ACC112 (cell line): ENCODE results near the gene FAM184B.

Experiments
- H2AFZ ChIP-seq: fragments of 200-600 bp; sonication (generic); one replicate; pipeline ENCODE4 v1.6.0; 2017; ENCODE audit warnings: antibody characterized with exemption, low read length; ENCODE audit not compliant: unreplicated experiment
- H3K27ac ChIP-seq: fragments of 200-600 bp; sonication (generic); 2 replicates; pipeline ENCODE4 v1.5.1; 2014; ENCODE audit warnings: low read depth, mild to moderate bottlenecking, antibody characterized with exemption, low read length, moderate library complexity
- H3K27me3 ChIP-seq: fragments of 200-600 bp; sonication (generic); 2 replicates; pipeline ENCODE4 v1.6.1; 2014; ENCODE audit warnings: mild to moderate bottlenecking, antibody characterized with exemption, low read length, moderate library complexity, mixed read lengths; ENCODE audit not compliant: insufficient read depth
- H3K36me3 ChIP-seq: fragments of 200-600 bp; sonication (generic); 2 replicates; pipeline ENCODE4 v1.6.1; 2016; ENCODE audit warnings: mild to moderate bottlenecking, antibody characterized with exemption, low read length, moderate library complexity, mixed read lengths; ENCODE audit not compliant: insufficient read depth
- H3K4me1 ChIP-seq: fragments of 200-600 bp; sonication (generic); one replicate; pipeline ENCODE4 v1.6.1; 2016; ENCODE audit warnings: low read length, mixed read lengths; ENCODE audit not compliant: insufficient read depth, unreplicated experiment, control insufficient read depth
- H3K4me3 ChIP-seq: fragments of 200-600 bp; sonication (generic); 2 replicates; pipeline ENCODE4 v1.5.1; 2014; ENCODE audit warnings: mild to moderate bottlenecking, low read depth, low read length
- H3K79me2 ChIP-seq: fragments of 200-600 bp; sonication (generic); one replicate; pipeline ENCODE4 v1.6.0; 2016; ENCODE audit warnings: low read length; ENCODE audit not compliant: control insufficient read depth, unreplicated experiment, insufficient read depth

The FAM184B gene

DNA sequence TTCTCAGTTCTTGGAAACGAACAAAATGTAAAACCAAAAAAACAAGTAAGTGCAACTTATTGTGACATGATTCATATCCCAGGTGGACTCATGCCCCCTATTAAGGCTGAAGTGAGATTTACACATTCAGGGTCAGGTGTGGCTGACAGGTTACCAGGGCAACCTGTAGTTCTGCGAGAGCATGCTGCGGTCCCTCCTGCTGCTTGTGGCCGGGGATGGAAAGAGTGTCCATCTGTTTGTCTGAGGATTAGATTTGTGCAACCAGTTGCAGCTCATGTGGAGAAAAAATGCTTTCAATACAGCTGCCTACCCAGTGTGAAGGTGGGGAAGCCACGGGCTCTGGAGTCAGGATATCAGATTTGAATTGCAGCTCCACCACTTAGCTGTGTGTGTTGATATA lies 78.8 kb downstream of the FAM184B start:
- H3K27me3 ChIP-seq = peaks cover 40% of the 10 kb centered on the region
- H3K36me3 ChIP-seq = no peaks in the 10 kb centered on the region
- no peaks in the 10 kb centered on the region for H3K4me1 ChIP-seq
- H3K27ac ChIP-seq = no peak overlapping the region
- no peak overlapping the region for H2AFZ ChIP-seq
- H3K4me3 ChIP-seq = no peak overlapping the region
- H3K79me2 ChIP-seq = no peaks in the 10 kb centered on the region

- Histone ChIP-seq H3K36me3 (no peaks in the 10 kb centered on the region), H3K4me1 (no peaks in the 10 kb centered on the region), H3K27ac (no peak overlapping the region), H2AFZ (no peak overlapping the region), H3K79me2 (no peaks in the 10 kb centered on the region), H3K27me3 (peaks cover 45% of the 10 kb centered on the region), H3K4me3 (no peak overlapping the region)
These were observed 79.5 kb downstream of the FAM184B start for GRCh38 chr4:17701882-17702281.

DNA sequence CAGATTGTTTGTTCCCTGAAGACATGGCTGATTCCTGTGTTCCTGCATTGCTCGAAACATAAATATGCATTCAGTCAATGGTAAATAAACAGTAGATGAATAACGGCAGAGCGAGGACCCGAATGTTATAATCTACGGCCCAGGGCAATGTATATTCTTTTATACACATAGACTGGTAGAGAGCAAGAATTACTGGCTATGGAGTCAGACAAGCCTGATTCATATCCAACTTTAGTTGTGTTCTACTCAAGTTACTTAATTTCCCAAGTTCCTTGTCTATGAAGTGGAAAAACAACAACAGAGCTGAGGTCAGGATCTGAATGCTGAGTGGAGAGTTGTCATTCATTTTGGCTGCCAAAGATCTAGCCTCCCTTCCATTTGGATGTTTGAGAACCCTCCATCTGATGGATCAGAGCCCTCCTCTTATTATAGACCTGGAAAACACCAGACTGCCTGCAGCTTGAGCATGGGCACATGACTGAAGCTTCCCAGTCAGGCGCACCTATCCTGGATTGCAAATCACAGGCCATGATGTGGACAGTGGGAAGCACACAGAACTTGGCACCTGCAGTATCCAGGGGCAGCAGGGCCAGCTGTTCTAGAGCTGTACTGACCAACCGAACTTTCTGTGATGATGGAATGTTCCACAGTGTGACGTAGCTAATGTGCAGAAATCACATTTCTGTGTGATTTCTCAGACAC lies 80.1 kb downstream of the FAM184B start:
- Histone ChIP-seq H3K79me2 (no peaks in the 10 kb centered on the region), H3K27me3 (peaks cover 43% of the 10 kb centered on the region), H3K4me3 (no peak overlapping the region), H3K27ac (no peak overlapping the region), H3K4me1 (no peaks in the 10 kb centered on the region), H3K36me3 (no peaks in the 10 kb centered on the region), H2AFZ (no peak overlapping the region)

DNA sequence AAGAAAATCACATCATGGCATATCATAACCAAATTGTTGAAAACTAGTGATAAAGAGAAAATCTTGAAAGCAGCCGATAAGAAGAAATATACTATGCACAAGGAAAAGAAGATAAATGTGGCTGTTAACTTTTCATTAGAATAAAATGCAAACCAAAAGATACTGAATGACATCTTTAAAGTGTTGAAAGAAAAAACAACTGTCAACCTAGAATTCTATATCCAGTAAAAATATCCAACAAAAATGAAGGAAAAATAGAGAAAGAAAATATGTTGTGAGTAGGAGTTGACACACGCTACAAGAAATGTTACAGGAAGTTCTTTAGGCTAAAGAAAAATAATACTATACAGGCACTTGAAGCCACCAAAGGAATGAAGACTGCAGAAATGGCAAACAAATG lies 82.0 kb downstream of the FAM184B start:
- Histone ChIP-seq H3K27ac (no peak overlapping the region), H3K4me3 (no peak overlapping the region), H3K79me2 (no peaks in the 10 kb centered on the region), H3K36me3 (no peaks in the 10 kb centered on the region), H2AFZ (no peak overlapping the region), H3K4me1 (no peaks in the 10 kb centered on the region), H3K27me3 (peaks cover 38% of the 10 kb centered on the region)

DNA sequence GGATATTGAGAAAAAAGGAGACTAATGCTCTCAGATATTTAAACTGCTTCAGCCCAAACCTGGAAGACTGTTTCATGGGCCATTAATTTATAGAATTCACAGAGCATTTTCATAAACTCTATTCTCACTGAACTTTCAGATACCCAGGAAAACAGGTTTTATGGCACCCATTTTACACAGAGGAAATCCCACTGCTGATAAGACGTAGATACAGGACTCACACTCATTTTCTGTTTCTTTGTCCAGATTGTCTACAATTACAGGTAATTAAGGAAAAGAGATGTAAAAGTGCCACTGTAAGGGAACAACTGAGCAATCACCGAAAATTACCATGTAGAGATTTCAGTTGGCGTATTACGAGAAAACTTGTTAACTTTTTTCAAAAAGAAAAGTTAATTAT lies 83.3 kb downstream of the FAM184B start:
- no peaks in the 10 kb centered on the region for H3K4me1 ChIP-seq
- H3K27me3 ChIP-seq = peaks cover 32% of the 10 kb centered on the region
- no peaks in the 10 kb centered on the region for H3K79me2 ChIP-seq
- H3K4me3 ChIP-seq = no peak overlapping the region
- H3K27ac ChIP-seq = no peak overlapping the region
- no peak overlapping the region for H2AFZ ChIP-seq
- H3K36me3 ChIP-seq = no peaks in the 10 kb centered on the region

GRCh38 chr4:17695341-17695740 lies 86.1 kb downstream of the FAM184B start:
- H2AFZ ChIP-seq = no peak overlapping the region
- no peaks in the 10 kb centered on the region for H3K4me1 ChIP-seq
- H3K79me2 ChIP-seq = no peaks in the 10 kb centered on the region
- H3K36me3 ChIP-seq = no peaks in the 10 kb centered on the region
- peaks cover 27% of the 10 kb centered on the region for H3K27me3 ChIP-seq
- no peak overlapping the region for H3K4me3 ChIP-seq
- H3K27ac ChIP-seq = no peak overlapping the region

- Histone ChIP-seq H3K27me3 (peaks cover 27% of the 10 kb centered on the region), H3K4me3 (no peak overlapping the region), H2AFZ (no peak overlapping the region), H3K36me3 (no peaks in the 10 kb centered on the region), H3K79me2 (no peaks in the 10 kb centered on the region), H3K27ac (no peak overlapping the region), H3K4me1 (no peaks in the 10 kb centered on the region)
These were observed 86.9 kb downstream of the FAM184B start for GRCh38 chr4:17694552-17694951.

DNA sequence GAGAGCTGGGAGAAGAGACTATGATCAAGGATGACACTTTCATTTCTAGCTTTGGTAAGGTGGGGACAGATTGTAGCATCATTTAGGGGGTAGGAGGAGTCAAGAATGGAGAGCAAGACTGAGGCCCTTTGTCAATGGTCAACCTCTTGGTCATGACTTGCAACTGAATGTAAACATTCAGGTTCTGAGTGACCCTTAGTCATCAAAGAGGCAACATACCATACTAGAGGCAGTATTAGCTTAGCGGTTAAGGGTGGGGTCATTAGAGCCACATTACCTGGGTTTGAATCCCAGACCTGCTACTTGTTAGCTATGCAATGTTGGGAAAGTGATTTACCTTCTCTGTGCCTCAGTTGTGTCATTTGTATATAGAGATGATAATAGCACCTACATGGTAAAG lies 90.5 kb downstream of the FAM184B start:
- no peaks in the 10 kb centered on the region for H3K79me2 ChIP-seq
- H2AFZ ChIP-seq = no peak overlapping the region
- no peak overlapping the region for H3K27ac ChIP-seq

GRCh38 chr4:17690135-17690534 lies 91.3 kb downstream of the FAM184B start:
- Histone ChIP-seq H3K4me3 (no peak overlapping the region), H3K4me1 (no peaks in the 10 kb centered on the region), H3K27me3 (no peaks in the 10 kb centered on the region), H2AFZ (no peak overlapping the region), H3K79me2 (no peaks in the 10 kb centered on the region), H3K36me3 (no peaks in the 10 kb centered on the region), H3K27ac (no peak overlapping the region)

More for the DNA sequence above, 90.5 kb downstream of the FAM184B start:
- H3K27me3 ChIP-seq = peaks cover 8% of the 10 kb centered on the region; the same call in 1 of the 2 replicates
- no peaks in the 10 kb centered on the region for H3K36me3 ChIP-seq
- H3K4me1 ChIP-seq = no peaks in the 10 kb centered on the region
- no peak overlapping the region for H3K4me3 ChIP-seq

DNA sequence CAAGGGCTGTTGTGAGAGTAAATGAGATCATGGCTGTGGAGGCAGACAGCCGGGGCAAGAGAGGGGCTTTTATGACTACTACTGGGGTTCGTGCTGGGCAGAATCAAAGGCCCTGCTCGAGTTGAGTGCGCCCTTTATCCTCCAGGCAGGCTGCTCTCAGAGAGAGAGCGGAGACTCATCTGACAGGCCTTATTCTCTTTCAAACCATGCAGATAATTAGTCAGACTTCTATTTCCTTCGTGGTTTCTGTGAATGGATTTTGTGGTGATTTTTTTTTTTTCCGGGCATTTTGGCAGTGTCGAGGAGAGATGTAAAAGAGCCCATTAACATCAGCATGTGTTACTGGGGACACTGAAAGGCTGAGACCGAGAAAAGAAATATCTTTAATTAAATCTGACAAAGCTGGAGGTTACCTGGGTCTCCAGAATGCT lies 93.4 kb downstream of the FAM184B start:
- Histone ChIP-seq H3K4me1 (no peaks in the 10 kb centered on the region), H3K4me3 (no peak overlapping the region), H2AFZ (no peak overlapping the region), H3K27me3 (no peaks in the 10 kb centered on the region), H3K79me2 (no peaks in the 10 kb centered on the region), H3K36me3 (no peaks in the 10 kb centered on the region), H3K27ac (no peak overlapping the region)

GRCh38 chr4:17687237-17687857 lies 94.1 kb downstream of the FAM184B start:
- Histone ChIP-seq H2AFZ (no peak overlapping the region), H3K36me3 (no peaks in the 10 kb centered on the region), H3K27ac (no peak overlapping the region), H3K79me2 (no peaks in the 10 kb centered on the region), H3K4me3 (no peak overlapping the region), H3K27me3 (no peaks in the 10 kb centered on the region), H3K4me1 (no peaks in the 10 kb centered on the region)
